H9 (cell line): ENCODE measurements around the gene SDK2. TPM values are rescaled to one million over a fixed set of nuclear protein-coding genes. Genes with fewer than 3 reads are reported as not detected.
A peak's percentile ranks its signal among the peaks of the same experiment; 100 is the strongest.

Experiments used
- DNase-seq: peaks from one replicate; pipeline ENCODE4 v3.0.0-alpha.2; 2017
- H2AFZ ChIP-seq: one replicate; pipeline ENCODE4 v1.6.1; 2013; ENCODE audit warnings: mild to moderate bottlenecking, low read length, control low read depth, moderate library complexity
- H2AK5ac ChIP-seq: 2 replicates; pipeline ENCODE4 v1.6.1; 2013; ENCODE audit warnings: low read length, control low read depth, mixed read lengths; ENCODE audit not compliant: insufficient read length
- H2BK120ac ChIP-seq: one replicate; pipeline ENCODE4 v1.6.1; 2013; ENCODE audit warnings: low read depth, mild to moderate bottlenecking, low read length, control low read depth, inconsistent platforms; ENCODE audit not compliant: poor library complexity, severe bottlenecking
- H2BK12ac ChIP-seq: 2 replicates; pipeline ENCODE4 v1.6.1; 2013; ENCODE audit warnings: low read length, control low read depth, mixed read lengths, low read depth; ENCODE audit not compliant: insufficient read length
- H2BK15ac ChIP-seq: 2 replicates; pipeline ENCODE4 v1.6.1; 2013; ENCODE audit warnings: low read depth, low read length, control low read depth
- H2BK20ac ChIP-seq: one replicate; pipeline ENCODE4 v1.6.1; 2013; ENCODE audit warnings: low read depth, mild to moderate bottlenecking, low read length, control low read depth, inconsistent platforms; ENCODE audit not compliant: poor library complexity, severe bottlenecking
- H2BK5ac ChIP-seq: 2 replicates; pipeline ENCODE4 v1.6.1; 2013; ENCODE audit warnings: low read length, control low read depth, mixed read lengths; ENCODE audit not compliant: insufficient read length
- H3K14ac ChIP-seq: 2 replicates; pipeline ENCODE4 v1.6.1; 2013; ENCODE audit warnings: low read length, control low read depth; ENCODE audit not compliant: insufficient read depth
- H3K18ac ChIP-seq: 2 replicates; pipeline ENCODE4 v1.6.1; 2013; ENCODE audit warnings: low read depth, mild to moderate bottlenecking, mixed read lengths, low read length, control low read depth; ENCODE audit not compliant: insufficient read length
- H3K23ac ChIP-seq: 2 replicates; pipeline ENCODE4 v1.6.1; 2013; ENCODE audit warnings: low read length, control low read depth, mixed read lengths, low read depth; ENCODE audit not compliant: insufficient read length
- H3K23me2 ChIP-seq: 2 replicates; pipeline ENCODE4 v1.6.1; 2013; ENCODE audit warnings: low read depth, mild to moderate bottlenecking, mixed read lengths, low read length, control low read depth; ENCODE audit not compliant: insufficient read length, poor library complexity, severe bottlenecking
- H3K27ac ChIP-seq: 2 replicates; pipeline ENCODE4 v1.5.1; 2013; ENCODE audit warnings: low read length, control low read depth, mixed read lengths, low read depth; ENCODE audit not compliant: insufficient read length
- H3K27me3 ChIP-seq: 2 replicates; pipeline ENCODE4 v1.6.1; 2013; ENCODE audit warnings: low read length, control low read depth, inconsistent platforms; ENCODE audit not compliant: insufficient read depth
- H3K4ac ChIP-seq: 2 replicates; pipeline ENCODE4 v1.6.1; 2013; ENCODE audit warnings: low read depth, mild to moderate bottlenecking, control low read depth, inconsistent platforms, low read length, moderate library complexity
- H3K4me1 ChIP-seq: 2 replicates; pipeline ENCODE4 v1.6.1; 2013; ENCODE audit warnings: low read length, control low read depth, inconsistent platforms; ENCODE audit not compliant: insufficient read depth
- H3K4me2 ChIP-seq: 2 replicates; pipeline ENCODE4 v1.6.1; 2013; ENCODE audit warnings: low read length, control low read depth, mixed read lengths; ENCODE audit not compliant: insufficient read length, insufficient read depth
- H3K56ac ChIP-seq: 2 replicates; pipeline ENCODE4 v1.6.1; 2013; ENCODE audit warnings: low read depth, mild to moderate bottlenecking, mixed read lengths, low read length, control low read depth; ENCODE audit not compliant: insufficient read length
- H3K79me1 ChIP-seq: 2 replicates; pipeline ENCODE4 v1.6.1; 2013; ENCODE audit warnings: low read depth, mild to moderate bottlenecking, moderate library complexity, low read length, control low read depth, inconsistent platforms; ENCODE audit not compliant: insufficient read depth, poor library complexity, severe bottlenecking
- H3K79me2 ChIP-seq: 2 replicates; pipeline ENCODE4 v1.6.1; 2013; ENCODE audit warnings: low read length, control low read depth, inconsistent platforms; ENCODE audit not compliant: insufficient read depth
- H3K9ac ChIP-seq: 2 replicates; pipeline ENCODE4 v1.6.1; 2013; ENCODE audit warnings: low read length, control low read depth, mixed read lengths; ENCODE audit not compliant: insufficient read length; ENCODE audit errors: extremely low read depth
- H3K9me3 ChIP-seq: one replicate; pipeline ENCODE4 v1.6.1; 2013; ENCODE audit warnings: low read depth, low read length, inconsistent platforms; ENCODE audit not compliant: control insufficient read depth
- H3T11ph ChIP-seq: one replicate; pipeline ENCODE4 v1.6.1; 2013; ENCODE audit warnings: mild to moderate bottlenecking, low read length, control low read depth, inconsistent platforms
- H4K20me1 ChIP-seq: one replicate; pipeline ENCODE4 v1.6.1; 2013; ENCODE audit not compliant: control insufficient read depth, insufficient read length, insufficient read depth
- H4K5ac ChIP-seq: 2 replicates; pipeline ENCODE4 v1.6.1; 2013; ENCODE audit warnings: low read depth, mild to moderate bottlenecking, mixed read lengths, low read length, control low read depth; ENCODE audit not compliant: insufficient read length
- H4K8ac ChIP-seq: replicated peaks from 2 replicates; pipeline ENCODE4 v1.6.1; 2013; ENCODE audit warnings: low read length, control low read depth, mixed read lengths, low read depth; ENCODE audit not compliant: insufficient read length
- H4K91ac ChIP-seq: 2 replicates; pipeline ENCODE4 v1.6.1; 2013; ENCODE audit warnings: low read depth, mild to moderate bottlenecking, moderate library complexity, mixed read lengths, low read length, control low read depth; ENCODE audit not compliant: insufficient read length
- H3K27ac Mint-ChIP-seq, 3 experiments: 2 replicates in 2 of 3; 3 replicates in 1 of 3; pipeline ENCODE4 v1.8.0; 2020 to 2021; ENCODE audit warnings: mixed read lengths in 3 of 3, mild to moderate bottlenecking in 1 of 3, moderate library complexity in 1 of 3
- H3K27me3 Mint-ChIP-seq: 2 replicates; pipeline ENCODE4 v1.8.0; 2021; ENCODE audit warnings: low read depth, mild to moderate bottlenecking, moderate library complexity, mixed read lengths
- H3K36me3 Mint-ChIP-seq, 3 experiments: 2 replicates in 2 of 3; 3 replicates in 1 of 3; pipeline ENCODE4 v1.8.0; 2020 to 2021; ENCODE audit warnings: low read depth in 3 of 3, mixed read lengths in 3 of 3; ENCODE audit not compliant: insufficient read depth in 1 of 3
- H3K4me1 Mint-ChIP-seq, 2 experiments: 2 replicates each; pipeline ENCODE4 v1.8.0; 2020; ENCODE audit warnings: mixed read lengths in 2 of 2
- H3K4me3 Mint-ChIP-seq, 2 experiments: 2 replicates in 1 of 2; 3 replicates in 1 of 2; pipeline ENCODE4 v1.8.0; 2020 to 2021; ENCODE audit warnings: mild to moderate bottlenecking in 2 of 2, mixed read lengths in 2 of 2, moderate library complexity in 1 of 2
- H3K9me3 Mint-ChIP-seq, 2 experiments: 2 replicates in 1 of 2; 3 replicates in 1 of 2; pipeline ENCODE4 v1.8.0; 2020; ENCODE audit warnings: mild to moderate bottlenecking in 2 of 2, mixed read lengths in 2 of 2, moderate library complexity in 1 of 2
- WGBS: extraction: QIAGEN DNeasy Blood & Tissue Kit; methylation state at CpG from one replicate; pipeline ENCODE4 v1.1.7; 2013; ENCODE audit warnings: missing lambda C conversion rate, low lambda C conversion rate, mixed read lengths; ENCODE audit not compliant: insufficient read length; ENCODE audit errors: extremely low coverage; 5-methylcytosine and 5-hydroxymethylcytosine counted together
- total RNA-seq: library from RNA; stranded (reverse); gene quantifications from 2 replicates; pipeline ENCODE4 v1.2.1, GENCODE V29; 2021
- TF ChIP-seq, protein P1 (sequence below): fragments of 200-600 bp; sonication (generic); conservative IDR thresholded peaks from 3 replicates; pipeline ENCODE4 v1.8.0; 2021; ENCODE audit warnings: antibody characterized with exemption, mild to moderate bottlenecking

SDK2 gene
- total RNA-seq, 1 experiment from 2014 or later: 9.1 TPM

DNA sequence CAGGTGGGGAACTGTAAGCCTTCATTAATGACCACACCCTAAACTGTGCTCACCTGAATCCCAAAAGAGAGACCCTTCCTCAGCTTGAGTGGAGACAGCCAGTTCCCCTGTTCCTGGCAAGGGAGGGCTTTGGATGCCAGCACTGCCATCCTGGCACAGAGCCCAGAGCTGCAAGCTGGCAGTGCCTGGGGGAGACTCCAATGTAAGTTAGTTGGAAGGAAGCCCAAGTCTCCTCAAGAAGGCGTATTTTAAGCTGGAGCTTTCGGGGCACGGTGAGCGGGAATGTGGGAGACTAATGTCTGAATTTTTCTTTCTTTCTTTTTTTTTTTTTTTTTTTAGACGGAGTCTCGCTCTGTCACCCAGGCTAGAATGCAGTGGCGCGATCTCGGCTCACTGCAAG lies 337.1 kb downstream of the SDK2 start:
- H3T11ph ChIP-seq: no peak overlapping the region
- H3K4me3 Mint-ChIP-seq: no peak overlapping the region
- no peak overlapping the region for H2AFZ ChIP-seq
- H3K4me2 ChIP-seq: no peak overlapping the region
- H3K79me2 ChIP-seq: no peaks in the 10 kb centered on the region
- no peaks in the 10 kb centered on the region for H3K27me3 Mint-ChIP-seq
- no peaks in the 10 kb centered on the region for H3K9me3 ChIP-seq
- peaks cover 8% of the 10 kb centered on the region for H3K23me2 ChIP-seq
- no peak overlapping the region for H3K56ac ChIP-seq
- no peak overlapping the region for H3K18ac ChIP-seq
- H2BK120ac ChIP-seq: no peak overlapping the region
- H2BK15ac ChIP-seq: no peak overlapping the region
- H3K4me1 Mint-ChIP-seq: peaks cover 38 to 42% of the 10 kb centered on the region in 2 experiments
- no peak overlapping the region for H3K27ac ChIP-seq
- no peak overlapping the region for H2BK12ac ChIP-seq
- H4K20me1 ChIP-seq: no peaks in the 10 kb centered on the region
- TF ChIP-seq, protein P1, sequence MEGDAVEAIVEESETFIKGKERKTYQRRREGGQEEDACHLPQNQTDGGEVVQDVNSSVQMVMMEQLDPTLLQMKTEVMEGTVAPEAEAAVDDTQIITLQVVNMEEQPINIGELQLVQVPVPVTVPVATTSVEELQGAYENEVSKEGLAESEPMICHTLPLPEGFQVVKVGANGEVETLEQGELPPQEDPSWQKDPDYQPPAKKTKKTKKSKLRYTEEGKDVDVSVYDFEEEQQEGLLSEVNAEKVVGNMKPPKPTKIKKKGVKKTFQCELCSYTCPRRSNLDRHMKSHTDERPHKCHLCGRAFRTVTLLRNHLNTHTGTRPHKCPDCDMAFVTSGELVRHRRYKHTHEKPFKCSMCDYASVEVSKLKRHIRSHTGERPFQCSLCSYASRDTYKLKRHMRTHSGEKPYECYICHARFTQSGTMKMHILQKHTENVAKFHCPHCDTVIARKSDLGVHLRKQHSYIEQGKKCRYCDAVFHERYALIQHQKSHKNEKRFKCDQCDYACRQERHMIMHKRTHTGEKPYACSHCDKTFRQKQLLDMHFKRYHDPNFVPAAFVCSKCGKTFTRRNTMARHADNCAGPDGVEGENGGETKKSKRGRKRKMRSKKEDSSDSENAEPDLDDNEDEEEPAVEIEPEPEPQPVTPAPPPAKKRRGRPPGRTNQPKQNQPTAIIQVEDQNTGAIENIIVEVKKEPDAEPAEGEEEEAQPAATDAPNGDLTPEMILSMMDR: no peak
- H3K14ac ChIP-seq: no peak overlapping the region
- H2BK20ac ChIP-seq: no peak overlapping the region
- no peak overlapping the region for H4K8ac ChIP-seq
- no peaks in the 10 kb centered on the region for H3K79me1 ChIP-seq
- no peaks in the 10 kb centered on the region for H3K27me3 ChIP-seq
- no peak overlapping the region for H2BK5ac ChIP-seq
- no peaks in the 10 kb centered on the region for H3K9me3 Mint-ChIP-seq
- no peak overlapping the region for H3K4ac ChIP-seq
- H3K23ac ChIP-seq: no peak overlapping the region
- no peak overlapping the region for H4K91ac ChIP-seq
- H4K5ac ChIP-seq: no peak overlapping the region
- H3K36me3 Mint-ChIP-seq: peaks cover 0 to 4% (median 0%) of the 10 kb centered on the region in 3 experiments; a peak in 3 of 7 replicates
- no peak overlapping the region for H3K9ac ChIP-seq
- H3K27ac Mint-ChIP-seq: no peak overlapping the region
- peaks cover 6% of the 10 kb centered on the region; the same call in 1 of the 2 replicates for H3K4me1 ChIP-seq
- peak; percentile 23 for DNase-seq
- H2AK5ac ChIP-seq: no peak overlapping the region
- WGBS: no CpG with 5 or more reads among the region's 9 CpGs
